Measurements from ENCODE around the gene DAZAP2. TPM values are rescaled to one million over a fixed set of nuclear protein-coding genes. Genes with fewer than 3 reads are reported as not detected.

Gene DAZAP2
- total and polyA plus RNA-seq, 2 of the 13 experiments (the other 11 are each of a cell fraction or from before 2014, with no cell fraction given) = 64.5 to 222 TPM

- H3K4me2 ChIP-seq (ENCODE audit: low read depth, low read length) = peak overlapping the region; percentile 99
- H3K36me3 ChIP-seq (replicated peaks in 1 of 2; ENCODE audit: control insufficient read depth in 1 of 2, insufficient read depth in 2 of 2, low read length in 2 of 2) = no peaks in the 10 kb centered on the region
- no peaks in the 10 kb centered on the region for H3K79me2 ChIP-seq (ENCODE audit: insufficient read depth, low read length)
- ChIA-PET POLR2A (interaction anchor here (1.1 to 2.6 kb wide), 5 partner anchors 10 to 136 kb away, joined by 3 to 43 read pairs (median 8); partner anchors contain the start of genes CSRNP2 and DAZAP2), CTCF (ENCODE audit: low intra/inter-chr PET ratio, low total read pairs) (no interaction called here)
- H3K4me3 ChIP-seq (replicated peaks in 1 of 3; ENCODE audit: insufficient read depth in 1 of 3, low read depth in 2 of 3, low read length in 3 of 3) = peak overlapping the region in 2 of 3 experiments; percentile 73 to 79; a peak in 4 of 6 replicates
- H4K20me1 ChIP-seq (ENCODE audit: insufficient read depth, low read length) = no peaks in the 10 kb centered on the region
- no TSS peak for BruUV-seq (replicated peaks)
- ATAC-seq (no peak; the same call in 2 of the 3 replicates), FAIRE-seq (peak; percentile 28), DNase-seq (ENCODE audit: low spot score) (peak; percentile 57)
- no peaks in the 10 kb centered on the region for H3K9me3 ChIP-seq (ENCODE audit: low read length)
- H3K27me3 ChIP-seq (ENCODE audit: control insufficient read depth in 1 of 2, insufficient read depth in 2 of 2, low read length in 2 of 2) = no peaks in the 10 kb centered on the region; a peak in 1 of 5 replicates
- WGBS (ENCODE audit: low lambda C conversion rate) = 10% methylated on average over 5 of the region's 5 CpGs
- no peak overlapping the region for H2AFZ ChIP-seq (ENCODE audit: low read length)
- peak overlapping the region; percentile 65 for H3K9ac ChIP-seq (ENCODE audit: insufficient read depth, low read depth, low read length)
- peak overlapping the region; percentile 44 for H3K27ac ChIP-seq (ENCODE audit: extremely low read length, insufficient read depth, low read length)
- in situ Hi-C loops (cut with HindIII; ENCODE audit: extremely low pct_ligation_motif_present, low pct_unique_long_range_greater_than_20kb) = no loop called here
- intact Hi-C loops (cut with micrococcal nuclease; ENCODE audit: unreplicated experiment) = loop anchor here (2.0 kb wide), 1 partner anchor 47 kb away; the partner anchor contains the start of gene TFCP2
- H3K4me1 ChIP-seq (ENCODE audit: insufficient read depth, low read length) = peaks cover 16% of the 10 kb centered on the region
- no peak for TF ChIP-seq ZNF724P (CRISPR knock-in tag; IDR thresholded peaks at IDR 0.05; ENCODE audit: borderline replicate concordance)
- no peak for TF ChIP-seq SIX1 (CRISPR knock-in tag; IDR thresholded peaks at IDR 0.05; ENCODE audit: borderline replicate concordance)
- TF ChIP-seq NR2F6 (IDR thresholded peaks at IDR 0.05) = no peak
- TF ChIP-seq NR2F6 (CRISPR knock-in tag; IDR thresholded peaks at IDR 0.05) = 0 out of 2 replicates have a peak, but pooled peaks have one; percentile 13
- no peak for TF ChIP-seq CREB1 (IDR thresholded peaks at IDR 0.05)
- TF ChIP-seq CREB1 (CRISPR knock-in tag; IDR thresholded peaks at IDR 0.05) = 0 out of 2 replicates have a peak, but pooled peaks have one; percentile 30
- TF ChIP-seq ASH2L (IDR thresholded peaks at IDR 0.05; ENCODE audit: insufficient read length, low read depth, low read length) = peak; percentile 20
- peak; percentile 58; the same call in 1 of the 2 replicates for TF ChIP-seq SIN3B (IDR thresholded peaks at IDR 0.05; ENCODE audit: low read length)
- no peak for TF ChIP-seq CHD4 (IDR thresholded peaks at IDR 0.05; ENCODE audit: borderline replicate concordance, low read length)
- no peak for TF ChIP-seq ZNF891 (CRISPR knock-in tag; IDR thresholded peaks at IDR 0.05)
- no peak for TF ChIP-seq REPIN1 (CRISPR knock-in tag; IDR thresholded peaks at IDR 0.05; ENCODE audit: borderline replicate concordance, low read depth)
- no peak for TF ChIP-seq GTF3A (CRISPR knock-in tag; conservative IDR thresholded peaks at IDR 0.05)
- 0 out of 2 replicates have a peak, but pooled peaks have one; percentile 23 for TF ChIP-seq ATF1 (CRISPR knock-in tag; IDR thresholded peaks at IDR 0.05)
- TF ChIP-seq TFDP1 (CRISPR knock-in tag; IDR thresholded peaks at IDR 0.05; ENCODE audit: borderline replicate concordance) = peak; percentile 20; the same call in 1 of the 2 replicates
- TF ChIP-seq ATF3 (CRISPR knock-in tag; IDR thresholded peaks at IDR 0.05) = no peak
- TF ChIP-seq ZNF362 (CRISPR knock-in tag; IDR thresholded peaks at IDR 0.05; ENCODE audit: borderline replicate concordance) = no peak
- TF ChIP-seq SNAPC5 (CRISPR knock-in tag; IDR thresholded peaks at IDR 0.05; ENCODE audit: borderline replicate concordance) = no peak
- peak; percentile 41 for TF ChIP-seq HNF4A (CRISPR knock-in tag; IDR thresholded peaks at IDR 0.05)
- TF ChIP-seq ZBTB37 (CRISPR knock-in tag; IDR thresholded peaks at IDR 0.05) = no peak
- TF ChIP-seq JUND (CRISPR knock-in tag; IDR thresholded peaks at IDR 0.05) = no peak
These were observed 19.3 kb upstream of the DAZAP2 start for GRCh38 chr12:51219322-51219721.

Data from HepG2 (cell line).